Measurements from ENCODE around the gene RFX4.

RFX4 gene

GRCh38 chr12:106744600-106744999 is 161.8 kb downstream of the RFX4 start:
- Histone ChIP-seq H3K27me3 (ENCODE audit: control insufficient read depth in 1 of 2, insufficient read depth in 2 of 2, low read length in 2 of 2) (peaks cover 4 to 7% of the 10 kb centered on the region in 2 donors), H3K36me3 (ENCODE audit: control insufficient read depth in 2 of 2, insufficient read depth in 2 of 2, low read length in 2 of 2) (no peaks in the 10 kb centered on the region), H3K4me1 (ENCODE audit: control insufficient read depth, insufficient read depth, low read length) (no peaks in the 10 kb centered on the region), H3K4me3 (ENCODE audit: low read length in 2 of 2) (no peak overlapping the region), H3K9me3 (ENCODE audit: control insufficient read depth in 2 of 2, low read length in 2 of 2) (no peaks in the 10 kb centered on the region), H3K9ac (ENCODE audit: low read length in 2 of 2) (no peak overlapping the region), H3K27ac (ENCODE audit: low read length) (no peak overlapping the region)

GRCh38 chr12:106745181-106745745 is 162.5 kb downstream of the RFX4 start:
- H3K27me3 ChIP-seq (ENCODE audit: control insufficient read depth in 1 of 2, insufficient read depth in 2 of 2, low read length in 2 of 2) = peaks cover 4 to 7% of the 10 kb centered on the region in 2 donors
- H3K9ac ChIP-seq (ENCODE audit: low read length in 2 of 2) = no peak overlapping the region
- no peak overlapping the region for H3K27ac ChIP-seq (ENCODE audit: low read length)
- H3K4me3 ChIP-seq (ENCODE audit: low read length in 2 of 2) = no peak overlapping the region
- H3K36me3 ChIP-seq (ENCODE audit: control insufficient read depth in 2 of 2, insufficient read depth in 2 of 2, low read length in 2 of 2) = no peaks in the 10 kb centered on the region
- H3K4me1 ChIP-seq (ENCODE audit: control insufficient read depth, insufficient read depth, low read length) = no peaks in the 10 kb centered on the region
- no peaks in the 10 kb centered on the region for H3K9me3 ChIP-seq (ENCODE audit: control insufficient read depth in 2 of 2, low read length in 2 of 2)

- H3K4me1 ChIP-seq (ENCODE audit: control insufficient read depth, insufficient read depth, low read length) = no peaks in the 10 kb centered on the region
- H3K9me3 ChIP-seq (ENCODE audit: control insufficient read depth in 2 of 2, low read length in 2 of 2) = no peaks in the 10 kb centered on the region
- H3K27me3 ChIP-seq (ENCODE audit: control insufficient read depth in 1 of 2, insufficient read depth in 2 of 2, low read length in 2 of 2) = peaks cover 2 to 7% of the 10 kb centered on the region in 2 donors
- H3K4me3 ChIP-seq (ENCODE audit: low read length in 2 of 2) = no peak overlapping the region
- no peak overlapping the region for H3K27ac ChIP-seq (ENCODE audit: low read length)
- no peak overlapping the region for H3K9ac ChIP-seq (ENCODE audit: low read length in 2 of 2)
- H3K36me3 ChIP-seq (ENCODE audit: control insufficient read depth in 2 of 2, insufficient read depth in 2 of 2, low read length in 2 of 2) = no peaks in the 10 kb centered on the region
These were observed 165.2 kb downstream of the RFX4 start for GRCh38 chr12:106747973-106748436.

- no peaks in the 10 kb centered on the region for H3K4me1 ChIP-seq (ENCODE audit: control insufficient read depth, insufficient read depth, low read length)
- no peak overlapping the region for H3K4me3 ChIP-seq (ENCODE audit: low read length in 2 of 2)
- no peaks in the 10 kb centered on the region for H3K9me3 ChIP-seq (ENCODE audit: control insufficient read depth in 2 of 2, low read length in 2 of 2)
- no peaks in the 10 kb centered on the region for H3K36me3 ChIP-seq (ENCODE audit: control insufficient read depth in 2 of 2, insufficient read depth in 2 of 2, low read length in 2 of 2)
- H3K9ac ChIP-seq (ENCODE audit: low read length in 2 of 2) = no peak overlapping the region
- H3K27me3 ChIP-seq (ENCODE audit: control insufficient read depth in 1 of 2, insufficient read depth in 2 of 2, low read length in 2 of 2) = no peaks in the 10 kb centered on the region
- H3K27ac ChIP-seq (ENCODE audit: low read length) = no peak overlapping the region
These were observed 167.7 kb downstream of the RFX4 start for GRCh38 chr12:106750524-106750923.

- Histone ChIP-seq H3K4me1 (ENCODE audit: control insufficient read depth, insufficient read depth, low read length) (no peaks in the 10 kb centered on the region), H3K36me3 (ENCODE audit: control insufficient read depth in 2 of 2, insufficient read depth in 2 of 2, low read length in 2 of 2) (no peaks in the 10 kb centered on the region), H3K9ac (ENCODE audit: low read length in 2 of 2) (no peak overlapping the region), H3K4me3 (ENCODE audit: low read length in 2 of 2) (no peak overlapping the region), H3K9me3 (ENCODE audit: control insufficient read depth in 2 of 2, low read length in 2 of 2) (no peaks in the 10 kb centered on the region), H3K27me3 (ENCODE audit: control insufficient read depth in 1 of 2, insufficient read depth in 2 of 2, low read length in 2 of 2) (no peaks in the 10 kb centered on the region), H3K27ac (ENCODE audit: low read length) (no peak overlapping the region)
These were observed 170.7 kb downstream of the RFX4 start for GRCh38 chr12:106753526-106753925.

GRCh38 chr12:106754331-106754730 is 171.5 kb downstream of the RFX4 start:
- Histone ChIP-seq H3K4me1 (ENCODE audit: control insufficient read depth, insufficient read depth, low read length) (no peaks in the 10 kb centered on the region), H3K27me3 (ENCODE audit: control insufficient read depth in 1 of 2, insufficient read depth in 2 of 2, low read length in 2 of 2) (no peaks in the 10 kb centered on the region), H3K36me3 (ENCODE audit: control insufficient read depth in 2 of 2, insufficient read depth in 2 of 2, low read length in 2 of 2) (no peaks in the 10 kb centered on the region), H3K4me3 (ENCODE audit: low read length in 2 of 2) (no peak overlapping the region), H3K9me3 (ENCODE audit: control insufficient read depth in 2 of 2, low read length in 2 of 2) (no peaks in the 10 kb centered on the region), H3K27ac (ENCODE audit: low read length) (no peak overlapping the region), H3K9ac (ENCODE audit: low read length in 2 of 2) (no peak overlapping the region)

- H3K4me1 ChIP-seq (ENCODE audit: control insufficient read depth, insufficient read depth, low read length) = peaks cover 5% of the 10 kb centered on the region
- no peaks in the 10 kb centered on the region for H3K36me3 ChIP-seq (ENCODE audit: control insufficient read depth in 2 of 2, insufficient read depth in 2 of 2, low read length in 2 of 2)
- H3K27me3 ChIP-seq (ENCODE audit: control insufficient read depth in 1 of 2, insufficient read depth in 2 of 2, low read length in 2 of 2) = no peaks in the 10 kb centered on the region
- no peaks in the 10 kb centered on the region for H3K9me3 ChIP-seq (ENCODE audit: control insufficient read depth in 2 of 2, low read length in 2 of 2)
- no peak overlapping the region for H3K9ac ChIP-seq (ENCODE audit: low read length in 2 of 2)
- H3K27ac ChIP-seq (ENCODE audit: low read length) = no peak overlapping the region
- H3K4me3 ChIP-seq (ENCODE audit: low read length in 2 of 2) = no peak overlapping the region
These were observed 175.0 kb downstream of the RFX4 start for GRCh38 chr12:106757623-106758348.

GRCh38 chr12:106758349-106759110 is 175.7 kb downstream of the RFX4 start:
- no peak overlapping the region for H3K9ac ChIP-seq (ENCODE audit: low read length in 2 of 2)
- no peak overlapping the region for H3K4me3 ChIP-seq (ENCODE audit: low read length in 2 of 2)
- H3K4me1 ChIP-seq (ENCODE audit: control insufficient read depth, insufficient read depth, low read length) = peaks cover 5% of the 10 kb centered on the region
- no peaks in the 10 kb centered on the region for H3K27me3 ChIP-seq (ENCODE audit: control insufficient read depth in 1 of 2, insufficient read depth in 2 of 2, low read length in 2 of 2)
- H3K9me3 ChIP-seq (ENCODE audit: control insufficient read depth in 2 of 2, low read length in 2 of 2) = no peaks in the 10 kb centered on the region
- no peaks in the 10 kb centered on the region for H3K36me3 ChIP-seq (ENCODE audit: control insufficient read depth in 2 of 2, insufficient read depth in 2 of 2, low read length in 2 of 2)
- H3K27ac ChIP-seq (ENCODE audit: low read length) = no peak overlapping the region

- Histone ChIP-seq H3K4me3 (ENCODE audit: low read length in 2 of 2) (no peak overlapping the region), H3K27ac (ENCODE audit: low read length) (no peak overlapping the region), H3K4me1 (ENCODE audit: control insufficient read depth, insufficient read depth, low read length) (peaks cover 5% of the 10 kb centered on the region), H3K27me3 (ENCODE audit: control insufficient read depth in 1 of 2, insufficient read depth in 2 of 2, low read length in 2 of 2) (no peaks in the 10 kb centered on the region), H3K36me3 (ENCODE audit: control insufficient read depth in 2 of 2, insufficient read depth in 2 of 2, low read length in 2 of 2) (no peaks in the 10 kb centered on the region), H3K9ac (ENCODE audit: low read length in 2 of 2) (no peak overlapping the region), H3K9me3 (ENCODE audit: control insufficient read depth in 2 of 2, low read length in 2 of 2) (no peaks in the 10 kb centered on the region)
These were observed 176.9 kb downstream of the RFX4 start for GRCh38 chr12:106759526-106760183.

- peaks cover 7% of the 10 kb centered on the region for H3K4me1 ChIP-seq (ENCODE audit: control insufficient read depth, insufficient read depth, low read length)
- no peaks in the 10 kb centered on the region for H3K36me3 ChIP-seq (ENCODE audit: control insufficient read depth in 2 of 2, insufficient read depth in 2 of 2, low read length in 2 of 2)
- H3K9me3 ChIP-seq (ENCODE audit: control insufficient read depth in 2 of 2, low read length in 2 of 2) = no peaks in the 10 kb centered on the region
- H3K4me3 ChIP-seq (ENCODE audit: low read length in 2 of 2) = no peak overlapping the region
- H3K9ac ChIP-seq (ENCODE audit: low read length in 2 of 2) = no peak overlapping the region
- H3K27me3 ChIP-seq (ENCODE audit: control insufficient read depth in 1 of 2, insufficient read depth in 2 of 2, low read length in 2 of 2) = no peaks in the 10 kb centered on the region
- H3K27ac ChIP-seq (ENCODE audit: low read length) = no peak overlapping the region
These were observed 177.4 kb downstream of the RFX4 start for GRCh38 chr12:106760184-106760531.
